GM12874 (cell line): ENCODE measurements around the gene DTNB.

ENCODE experiments used
- TF ChIP-seq, protein P1 (sequence below): IDR thresholded peaks from 2 replicates; pipeline ENCODE4 v1.5.1; 2011; ENCODE audit warnings: low read depth, mild to moderate bottlenecking, control low read depth, low read length, moderate library complexity; ENCODE audit not compliant: insufficient read depth

DTNB gene

DNA sequence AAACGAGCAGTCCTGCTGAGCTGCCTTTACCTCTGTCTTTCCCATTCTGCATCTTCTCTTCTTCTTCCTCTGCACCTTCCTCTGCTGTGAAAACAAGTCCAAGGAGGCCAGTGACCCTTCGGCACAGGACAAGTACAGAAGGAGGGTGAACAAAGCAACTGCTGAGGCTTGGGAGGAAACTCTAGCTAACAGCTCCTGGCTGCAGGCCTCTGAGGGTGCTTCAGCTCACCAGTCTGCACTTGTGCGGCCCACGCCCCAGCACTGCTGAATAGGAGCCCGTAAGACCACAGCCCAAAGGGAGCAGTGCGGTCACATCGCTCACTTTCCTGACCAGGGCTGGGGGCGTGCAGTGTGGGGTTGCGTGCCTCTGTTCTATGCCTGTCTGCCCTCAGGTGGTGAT is 289.6 kb downstream of the DTNB start:
- TF ChIP-seq, protein P1, sequence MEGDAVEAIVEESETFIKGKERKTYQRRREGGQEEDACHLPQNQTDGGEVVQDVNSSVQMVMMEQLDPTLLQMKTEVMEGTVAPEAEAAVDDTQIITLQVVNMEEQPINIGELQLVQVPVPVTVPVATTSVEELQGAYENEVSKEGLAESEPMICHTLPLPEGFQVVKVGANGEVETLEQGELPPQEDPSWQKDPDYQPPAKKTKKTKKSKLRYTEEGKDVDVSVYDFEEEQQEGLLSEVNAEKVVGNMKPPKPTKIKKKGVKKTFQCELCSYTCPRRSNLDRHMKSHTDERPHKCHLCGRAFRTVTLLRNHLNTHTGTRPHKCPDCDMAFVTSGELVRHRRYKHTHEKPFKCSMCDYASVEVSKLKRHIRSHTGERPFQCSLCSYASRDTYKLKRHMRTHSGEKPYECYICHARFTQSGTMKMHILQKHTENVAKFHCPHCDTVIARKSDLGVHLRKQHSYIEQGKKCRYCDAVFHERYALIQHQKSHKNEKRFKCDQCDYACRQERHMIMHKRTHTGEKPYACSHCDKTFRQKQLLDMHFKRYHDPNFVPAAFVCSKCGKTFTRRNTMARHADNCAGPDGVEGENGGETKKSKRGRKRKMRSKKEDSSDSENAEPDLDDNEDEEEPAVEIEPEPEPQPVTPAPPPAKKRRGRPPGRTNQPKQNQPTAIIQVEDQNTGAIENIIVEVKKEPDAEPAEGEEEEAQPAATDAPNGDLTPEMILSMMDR, result no peak

DNA sequence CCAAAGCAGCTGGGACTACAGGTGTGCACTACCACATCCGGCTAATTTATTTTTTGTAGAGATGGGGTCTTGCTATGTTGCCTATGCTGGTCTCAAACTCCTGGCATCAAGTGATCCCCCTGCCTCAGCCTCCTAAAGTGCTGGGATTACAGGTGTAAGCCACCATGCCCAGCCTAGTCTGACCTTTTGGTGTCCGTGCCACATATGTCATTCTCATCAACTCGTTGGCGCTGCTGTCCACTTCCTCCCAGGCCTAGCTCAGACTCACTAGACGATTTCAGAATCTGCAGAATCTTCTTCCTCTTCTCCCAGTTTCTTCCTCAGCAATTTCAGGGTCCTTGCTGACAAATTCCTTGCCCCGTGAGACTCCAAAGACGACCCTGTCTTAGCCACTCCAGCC is 291.9 kb downstream of the DTNB start:
- TF ChIP-seq, protein P1, result no peak

DNA sequence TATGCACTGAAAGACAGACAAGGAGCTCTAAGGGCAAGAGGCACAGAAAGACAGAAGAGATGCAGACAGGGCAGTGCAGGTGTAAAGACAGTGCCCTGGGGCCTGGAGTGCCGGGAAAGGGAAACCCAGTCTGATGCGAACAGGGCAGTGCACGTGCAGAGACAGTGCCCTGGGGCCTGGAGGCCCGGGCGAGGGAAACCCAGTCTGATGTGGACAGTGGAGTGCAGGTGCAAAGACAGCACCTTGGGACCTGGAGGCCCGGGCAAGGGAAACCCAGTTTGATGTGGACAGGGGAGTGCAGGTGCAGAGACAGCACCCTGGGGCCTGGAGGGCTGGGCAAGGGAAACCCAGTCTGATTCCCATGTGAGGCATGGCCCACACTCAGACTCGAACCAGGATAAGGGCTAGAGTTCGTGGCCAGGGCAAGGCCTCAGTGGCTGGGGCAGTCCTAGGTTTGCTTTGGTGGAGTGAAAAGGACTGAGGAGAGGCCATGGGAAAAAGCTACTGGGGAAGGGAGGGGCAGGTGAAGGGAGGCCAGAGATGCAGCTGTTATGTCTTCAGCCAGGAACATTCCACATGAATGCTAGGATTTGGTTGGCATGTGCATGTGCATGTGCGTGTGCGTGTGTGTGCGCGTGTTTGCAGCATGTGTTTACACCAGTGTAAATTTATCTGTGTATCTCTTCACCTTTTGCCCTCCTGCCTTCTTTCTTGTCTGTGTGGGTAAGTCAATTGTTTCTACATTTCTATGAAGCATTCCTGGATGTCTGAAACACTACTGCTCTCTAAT is 292.6 kb downstream of the DTNB start:
- TF ChIP-seq, protein P1, result no peak

DNA sequence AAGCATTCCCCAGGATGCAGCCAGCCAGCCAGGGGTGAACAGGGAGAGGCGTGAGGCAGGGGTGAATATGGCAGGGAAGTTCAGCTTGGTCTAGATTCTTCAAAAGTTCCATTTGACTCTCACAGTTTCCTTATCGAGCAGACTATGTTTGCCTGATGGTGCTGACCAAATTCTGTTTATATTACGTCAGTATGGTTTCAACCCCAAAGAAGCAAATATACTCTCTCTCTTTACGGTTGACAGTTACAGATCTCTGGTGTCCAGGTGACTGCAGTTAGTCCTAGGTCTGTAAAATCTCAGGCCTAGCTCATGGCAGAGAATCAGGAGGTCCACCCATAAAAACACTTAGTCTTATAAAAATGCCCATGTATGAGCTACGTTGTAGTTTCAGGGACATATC is 293.4 kb downstream of the DTNB start:
- TF ChIP-seq, protein P1, result no peak

DNA sequence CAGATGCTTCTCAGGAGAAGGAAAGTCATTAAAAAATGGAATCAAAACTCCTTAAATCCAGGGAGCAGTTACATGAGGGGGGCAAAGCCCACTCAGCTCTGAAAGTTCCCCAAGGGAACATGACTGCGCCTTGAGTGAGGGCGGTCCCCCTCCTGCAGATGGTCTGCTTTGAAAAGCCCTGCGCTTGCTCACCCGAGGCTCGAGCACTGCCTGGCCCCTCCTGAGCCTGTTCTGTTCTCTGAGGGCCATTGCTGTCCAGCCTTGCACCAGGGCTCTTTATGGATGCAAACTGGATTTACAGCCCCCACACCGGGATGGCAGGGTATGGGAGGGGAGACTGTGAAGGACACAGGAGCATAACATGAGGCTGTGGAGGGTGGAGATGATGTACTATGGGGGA is 293.8 kb downstream of the DTNB start:
- TF ChIP-seq, protein P1, result no peak

DNA sequence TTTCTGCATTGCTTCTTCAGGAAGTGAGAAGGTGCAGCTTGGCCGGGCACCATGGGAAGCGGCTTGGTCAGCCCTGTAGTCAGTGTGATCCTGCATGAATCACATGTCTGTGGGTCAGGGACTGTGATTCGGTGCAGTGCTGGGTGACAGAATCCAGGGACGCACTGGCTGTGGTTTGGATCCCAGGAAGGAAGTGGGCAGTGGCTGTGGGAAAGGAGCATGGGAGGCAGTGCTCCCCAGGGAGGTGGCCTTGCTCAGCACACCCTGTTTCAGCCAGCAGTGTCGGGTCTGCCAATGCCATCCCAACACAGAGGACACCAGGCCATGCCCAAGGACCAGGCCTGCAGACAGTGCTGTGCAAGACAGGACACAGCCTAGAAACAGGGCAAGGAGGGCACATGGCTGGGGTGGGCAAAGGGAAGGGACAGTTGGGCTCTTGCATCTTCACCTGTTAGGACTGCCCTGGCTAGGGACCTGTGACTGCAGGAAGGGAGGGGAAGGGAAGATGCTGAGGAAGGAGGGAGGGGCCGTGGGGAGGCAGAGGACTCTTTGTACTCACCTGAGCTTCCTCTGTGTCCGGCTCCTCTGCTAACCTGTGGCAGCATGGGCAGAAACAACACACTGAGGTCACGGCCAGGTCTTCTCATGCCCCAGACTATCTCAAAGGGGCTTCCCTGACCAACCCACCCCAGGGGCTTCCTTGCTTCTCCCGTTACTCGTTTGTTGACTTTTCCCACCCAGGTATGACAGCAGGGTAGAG is 294.5 kb downstream of the DTNB start:
- TF ChIP-seq, protein P1, result no peak

DNA sequence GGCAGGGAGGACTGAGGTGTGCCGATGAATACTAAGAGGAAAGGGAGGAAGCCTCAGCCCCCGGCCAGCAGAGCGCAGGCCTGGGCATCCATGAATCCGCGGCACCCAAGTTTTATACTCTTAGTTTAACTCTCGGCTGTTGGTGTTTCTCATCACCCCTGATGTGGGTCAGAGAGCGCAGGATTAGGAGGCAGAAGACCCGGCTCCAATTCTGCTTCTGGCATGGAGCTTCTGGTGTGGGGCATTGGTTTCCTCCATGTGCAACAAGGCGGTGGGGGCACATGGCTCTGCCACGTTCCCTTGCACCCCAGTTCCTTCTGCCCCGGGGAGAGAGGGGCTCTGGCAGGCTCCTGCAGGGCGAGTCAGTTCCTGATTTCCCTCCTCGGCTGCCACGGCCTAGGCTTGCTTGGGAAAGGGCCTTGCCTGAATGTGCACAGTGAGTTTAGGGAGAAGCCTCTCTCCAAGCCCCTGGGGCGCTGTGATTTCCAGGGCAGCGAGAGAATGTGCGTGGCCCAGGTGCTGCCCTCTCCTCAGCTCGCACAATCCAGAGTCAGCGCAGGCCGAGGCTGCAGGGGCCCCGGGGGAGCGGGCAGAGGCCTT is 295.5 kb downstream of the DTNB start:
- TF ChIP-seq, protein P1, result no peak
